Colonic mucosa (tissue), 4 donors: ENCODE results near the gene FAM177A1. TPM values are rescaled to one million over a fixed set of nuclear protein-coding genes. Genes with fewer than 3 reads are reported as not detected.

Experiments
- DNase-seq: peaks from one replicate; pipeline ENCODE4 v3.0.0-alpha.2; 2020
- H3K27ac ChIP-seq: fragments of 200-600 bp; one replicate; pipeline ENCODE4 v1.8.0; 2021
- H3K27me3 ChIP-seq: fragments of 200-600 bp; one replicate; pipeline ENCODE4 v1.8.0; 2021
- H3K36me3 ChIP-seq: fragments of 200-600 bp; one replicate; pipeline ENCODE4 v1.8.0; 2021
- H3K4me1 ChIP-seq: fragments of 200-600 bp; one replicate; pipeline ENCODE4 v1.8.0; 2021; ENCODE audit warnings: mild to moderate bottlenecking
- H3K4me3 ChIP-seq: fragments of 200-600 bp; one replicate; pipeline ENCODE4 v1.8.0; 2021
- H3K9ac ChIP-seq, 2 donors: one replicate each; pipeline ENCODE4 v1.7.0; 2013; ENCODE audit warnings: control low read depth in 2 of 2, low read depth in 2 of 2, low read length in 2 of 2
- H3K9me3 ChIP-seq: fragments of 200-600 bp; one replicate; pipeline ENCODE4 v1.8.0; 2021
- intact Hi-C: fragments of 100-400 bp; cut with DNase I; formaldehyde crosslinking; loops from one replicate; pipeline ENCODE4 v1.14.1; 2022
- total RNA-seq, 2 donors: library from RNA; stranded (reverse); fragmentation: NEBNext Ultra II Directional in 1 of 2; extraction: Animal tissue kit (Norgen Biotek cat#: 25700) in 1 of 2; gene quantifications; one replicate each; pipeline ENCODE4 v1.2.1, GENCODE V29; 2021
- TF ChIP-seq, protein P1 (sequence below): fragments of 200-600 bp; IDR thresholded peaks from one replicate; pipeline ENCODE4 v1.8.0; 2022; ENCODE audit warnings: antibody characterized with exemption, mild to moderate bottlenecking
- donor health status: healthy.
- donor health status: DM: no; HTN: no; CAD: no.
- donor health status: DM: no; HTN: no; CAD: no.

FAM177A1 gene
- total RNA-seq, 2 donors from 2014 or later: 114 to 153 TPM

GRCh38 chr14:35113308-35113950, 67.4 kb downstream of the FAM177A1 start:
- no peak overlapping the region for H3K9ac ChIP-seq
- peaks cover 5% of the 10 kb centered on the region for H3K36me3 ChIP-seq

GRCh38 chr14:35114036-35114435, 68.0 kb downstream of the FAM177A1 start:
- TF ChIP-seq, protein P1, sequence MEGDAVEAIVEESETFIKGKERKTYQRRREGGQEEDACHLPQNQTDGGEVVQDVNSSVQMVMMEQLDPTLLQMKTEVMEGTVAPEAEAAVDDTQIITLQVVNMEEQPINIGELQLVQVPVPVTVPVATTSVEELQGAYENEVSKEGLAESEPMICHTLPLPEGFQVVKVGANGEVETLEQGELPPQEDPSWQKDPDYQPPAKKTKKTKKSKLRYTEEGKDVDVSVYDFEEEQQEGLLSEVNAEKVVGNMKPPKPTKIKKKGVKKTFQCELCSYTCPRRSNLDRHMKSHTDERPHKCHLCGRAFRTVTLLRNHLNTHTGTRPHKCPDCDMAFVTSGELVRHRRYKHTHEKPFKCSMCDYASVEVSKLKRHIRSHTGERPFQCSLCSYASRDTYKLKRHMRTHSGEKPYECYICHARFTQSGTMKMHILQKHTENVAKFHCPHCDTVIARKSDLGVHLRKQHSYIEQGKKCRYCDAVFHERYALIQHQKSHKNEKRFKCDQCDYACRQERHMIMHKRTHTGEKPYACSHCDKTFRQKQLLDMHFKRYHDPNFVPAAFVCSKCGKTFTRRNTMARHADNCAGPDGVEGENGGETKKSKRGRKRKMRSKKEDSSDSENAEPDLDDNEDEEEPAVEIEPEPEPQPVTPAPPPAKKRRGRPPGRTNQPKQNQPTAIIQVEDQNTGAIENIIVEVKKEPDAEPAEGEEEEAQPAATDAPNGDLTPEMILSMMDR: no peak
- no peaks in the 10 kb centered on the region for H3K4me1 ChIP-seq
- intact Hi-C loops: no loop called here
- no peaks in the 10 kb centered on the region for H3K9me3 ChIP-seq
- H3K27me3 ChIP-seq: no peaks in the 10 kb centered on the region
- no peak overlapping the region for H3K4me3 ChIP-seq
- no peak overlapping the region for H3K9ac ChIP-seq
- no peak overlapping the region for H3K27ac ChIP-seq
- peaks cover 5% of the 10 kb centered on the region for H3K36me3 ChIP-seq
- no peak for DNase-seq

More at GRCh38 chr14:35113308-35113950, 67.4 kb downstream of the FAM177A1 start:
- no peak for DNase-seq
- Histone ChIP-seq H3K4me3 (no peak overlapping the region), H3K27ac (no peak overlapping the region), H3K4me1 (no peaks in the 10 kb centered on the region), H3K27me3 (no peaks in the 10 kb centered on the region), H3K9me3 (no peaks in the 10 kb centered on the region)
- TF ChIP-seq, protein P1: no peak
- intact Hi-C loops: no loop called here

- TF ChIP-seq, protein P1: no peak
- intact Hi-C loops: no loop called here
- Histone ChIP-seq H3K4me3 (no peak overlapping the region), H3K4me1 (peaks cover 4% of the 10 kb centered on the region), H3K27me3 (no peaks in the 10 kb centered on the region), H3K27ac (no peak overlapping the region), H3K9ac (no peak overlapping the region), H3K9me3 (no peaks in the 10 kb centered on the region), H3K36me3 (no peaks in the 10 kb centered on the region)
- DNase-seq: no peak
Measured at GRCh38 chr14:35116242-35116641, 70.2 kb downstream of the FAM177A1 start.

DNA sequence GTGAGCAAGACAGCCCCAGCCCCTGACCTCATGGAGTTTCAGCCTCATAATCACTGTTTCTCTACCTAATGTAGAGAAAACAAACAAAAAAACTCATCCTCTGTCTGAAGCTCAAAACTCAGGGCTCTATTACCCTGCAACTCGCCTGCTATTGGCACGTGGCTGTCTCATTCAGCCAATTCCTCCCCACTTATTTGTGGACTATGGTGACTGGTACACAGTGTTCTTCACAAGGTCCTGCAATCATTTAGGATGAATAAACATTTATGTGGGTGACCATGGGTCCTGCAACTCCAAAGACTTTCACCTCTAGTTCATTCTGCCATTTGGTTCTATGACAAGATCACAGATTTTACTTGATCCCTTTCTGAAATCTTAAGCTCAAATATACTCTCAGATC, 71.0 kb downstream of the FAM177A1 start:
- no peaks in the 10 kb centered on the region for H3K27me3 ChIP-seq
- intact Hi-C loops: no loop called here
- H3K27ac ChIP-seq: no peak overlapping the region
- no peaks in the 10 kb centered on the region for H3K36me3 ChIP-seq
- H3K4me3 ChIP-seq: no peak overlapping the region
- H3K9me3 ChIP-seq: no peaks in the 10 kb centered on the region
- H3K9ac ChIP-seq: no peak overlapping the region
- TF ChIP-seq, protein P1: no peak
- DNase-seq: no peak
- H3K4me1 ChIP-seq: peaks cover 4% of the 10 kb centered on the region

DNA sequence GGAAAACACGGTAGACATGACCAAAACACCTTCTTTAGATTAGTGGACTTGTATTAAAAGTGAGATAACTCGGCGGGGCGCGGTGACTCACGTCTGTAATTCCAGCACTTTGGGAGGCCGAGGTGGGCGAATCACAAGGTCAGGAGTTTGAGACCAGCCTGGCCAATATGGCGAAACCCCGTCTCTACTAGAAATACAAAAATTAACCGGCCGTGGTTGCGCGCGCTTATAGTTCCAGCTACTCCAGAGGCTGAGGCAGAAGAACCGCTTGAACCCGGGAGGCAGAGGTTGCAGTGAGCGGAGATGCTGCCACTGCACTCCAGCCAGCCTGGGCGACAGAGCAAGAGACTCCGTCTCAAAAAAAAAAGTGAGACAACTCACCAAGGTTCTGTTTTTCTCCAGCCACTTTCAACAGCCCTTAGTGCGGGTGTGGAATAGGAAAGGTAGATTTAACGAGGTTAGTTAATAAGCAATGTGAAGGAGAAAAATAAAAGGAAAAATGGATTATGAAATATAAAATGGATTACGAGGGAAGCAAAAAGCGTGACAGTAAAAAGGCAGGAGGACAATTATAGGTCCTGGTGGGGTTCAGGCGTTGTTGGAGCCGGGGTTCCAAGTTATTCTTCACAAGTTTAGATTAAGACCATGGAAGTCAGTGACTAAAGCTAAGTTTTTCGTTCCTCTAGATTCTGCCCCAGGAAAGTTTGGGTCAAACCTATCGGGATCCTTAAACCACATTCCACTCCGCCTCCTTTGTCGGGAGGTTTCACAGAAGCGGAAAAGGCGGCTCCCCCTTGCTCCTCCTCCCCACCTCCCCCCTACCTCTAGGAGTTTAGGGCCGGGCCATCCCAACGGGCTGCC, 75.2 kb downstream of the FAM177A1 start:
- TF ChIP-seq, protein P1: no peak
- Histone ChIP-seq H3K27ac (peak overlapping the region; percentile 94), H3K9me3 (no peaks in the 10 kb centered on the region), H3K4me3 (peak overlapping the region; percentile 72), H3K36me3 (no peaks in the 10 kb centered on the region), H3K9ac (peak overlapping the region; percentile 89 to 98), H3K27me3 (no peaks in the 10 kb centered on the region), H3K4me1 (peaks cover 9% of the 10 kb centered on the region)
- intact Hi-C loops: loop anchor here (5.0 kb wide), 1 partner anchor 69 kb away; no protein-coding TSS in a partner anchor
- peak; percentile 93 for DNase-seq
